Memory B cell (primary cell): ENCODE results near the gene TBC1D26.
"Not testable (repeated sequence)": the region's sequence is repeated elsewhere in the genome, so short reads cannot be mapped to it uniquely, and the experiment has no call there.

Experiments used
- ATAC-seq: fragments of 150-1000 bp; cut with Tn5 transposase; 2 replicates; pipeline ENCODE4 v1.10.0; 2021; ENCODE audit warnings: low read depth, mild to moderate bottlenecking, moderate library complexity
- DNase-seq, 2 donors: peaks; one replicate each; pipeline ENCODE4 v3.0.0; 2022; ENCODE audit warnings: low spot score in 2 of 2
- H3K27ac Mint-ChIP-seq: one replicate; pipeline ENCODE4 v1.8.0; 2022; ENCODE audit warnings: mild to moderate bottlenecking, moderate library complexity, mixed read lengths
- H3K27me3 Mint-ChIP-seq: one replicate; pipeline ENCODE4 v1.8.0; 2022; ENCODE audit warnings: mixed read lengths
- H3K36me3 Mint-ChIP-seq: one replicate; pipeline ENCODE4 v1.8.0; 2022; ENCODE audit warnings: mild to moderate bottlenecking, mixed read lengths
- H3K4me1 Mint-ChIP-seq: one replicate; pipeline ENCODE4 v1.8.0; 2022; ENCODE audit warnings: mixed read lengths
- H3K4me3 Mint-ChIP-seq: one replicate; pipeline ENCODE4 v1.8.0; 2022; ENCODE audit warnings: mild to moderate bottlenecking, moderate library complexity, mixed read lengths
- H3K9me3 Mint-ChIP-seq: one replicate; pipeline ENCODE4 v1.8.0; 2022; ENCODE audit warnings: mixed read lengths

TBC1D26 gene

GRCh38 chr17:15731900-15732299, at the start of gene TBC1D26:
TSS of gene TBC1D26 (plus strand) at chr17:15732283. CDS start at chr17:15735349, 3,066 bp downstream.
- not testable (repeated sequence) for H3K27me3 Mint-ChIP-seq, H3K9me3 Mint-ChIP-seq, H3K36me3 Mint-ChIP-seq, H3K4me3 Mint-ChIP-seq, H3K4me1 Mint-ChIP-seq, DNase-seq, ATAC-seq, H3K27ac Mint-ChIP-seq

GRCh38 chr17:15683135-15683534, 48.9 kb upstream of the TBC1D26 start:
- not testable (repeated sequence) for H3K36me3 Mint-ChIP-seq, ATAC-seq, H3K27me3 Mint-ChIP-seq, DNase-seq, H3K9me3 Mint-ChIP-seq
- Mint-ChIP-seq H3K4me1 (peaks cover 12% of the 10 kb centered on the region), H3K27ac (peak overlapping the region; percentile 24), H3K4me3 (peak overlapping the region; percentile 98)

- DNase-seq = peak; percentile 70 to 85
These were observed 48.1 kb upstream of the TBC1D26 start, which contains the start of gene TRIM16 for GRCh38 chr17:15683824-15684478. TSS of gene TRIM16 (minus strand) at chr17:15684311. CDS start at chr17:15651609, 32,702 bp downstream.

GRCh38 chr17:15687494-15687893, 44.6 kb upstream of the TBC1D26 start:
- not testable (repeated sequence) for H3K9me3 Mint-ChIP-seq, DNase-seq, ATAC-seq, H3K27ac Mint-ChIP-seq, H3K36me3 Mint-ChIP-seq, H3K27me3 Mint-ChIP-seq, H3K4me3 Mint-ChIP-seq
- H3K4me1 Mint-ChIP-seq = peaks cover 12% of the 10 kb centered on the region

More at GRCh38 chr17:15683824-15684478, 48.1 kb upstream of the TBC1D26 start, which contains the start of gene TRIM16:
- H3K36me3 Mint-ChIP-seq, H3K9me3 Mint-ChIP-seq, H3K27me3 Mint-ChIP-seq: not testable (repeated sequence)
- ATAC-seq = peak; percentile 97
- Mint-ChIP-seq H3K4me1 (peaks cover 12% of the 10 kb centered on the region), H3K27ac (peak within 1 kb of the TSS; percentile 90), H3K4me3 (peak within 1 kb of the TSS; percentile 98)

DNA sequence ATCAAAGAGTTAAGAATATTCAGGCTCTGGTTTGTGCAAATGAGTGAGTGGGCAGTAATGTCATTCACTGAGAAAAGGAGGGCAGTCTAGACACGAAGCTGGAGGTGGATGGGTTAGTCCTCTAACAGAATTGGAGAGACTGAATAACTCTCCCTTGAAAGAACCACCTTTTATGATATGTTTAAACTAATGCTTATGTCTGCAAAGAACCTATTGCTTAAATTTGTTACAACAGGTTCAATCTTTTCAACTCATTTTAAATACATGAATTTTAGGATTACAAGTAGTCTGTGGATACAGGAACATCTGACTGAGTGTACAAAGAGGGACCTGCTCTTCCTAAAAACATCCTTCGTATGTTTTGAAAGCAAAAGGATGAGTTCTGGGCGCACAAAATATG, 33.1 kb upstream of the TBC1D26 start:
- not testable (repeated sequence) for H3K9me3 Mint-ChIP-seq
- peak overlapping the region; percentile 89 for H3K27ac Mint-ChIP-seq

DNA sequence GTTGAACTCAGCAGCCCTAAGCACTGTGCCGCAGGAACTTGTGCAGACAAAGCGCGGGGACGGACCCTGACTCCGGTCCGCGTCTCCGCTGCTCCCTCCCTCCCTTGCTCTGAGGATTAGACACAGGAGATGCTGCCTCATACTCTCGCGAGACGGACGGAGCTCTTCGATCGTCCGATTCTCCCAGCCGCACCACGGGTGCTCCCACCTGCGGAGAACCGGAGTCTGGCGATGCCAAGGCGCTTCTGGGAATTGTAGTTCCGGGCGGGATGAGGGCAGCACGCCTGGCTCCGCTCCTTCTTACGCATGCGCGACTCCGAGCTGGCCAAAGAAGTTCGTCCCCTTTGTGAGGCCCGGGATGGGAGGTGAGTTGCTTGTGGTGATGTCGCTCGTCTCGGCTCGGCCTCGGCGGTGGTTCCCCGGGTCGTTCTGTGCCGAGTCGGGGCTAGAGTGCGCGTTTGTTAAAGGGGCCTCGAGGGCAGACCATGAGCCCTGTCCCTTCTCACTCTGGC, 32.6 kb upstream of the TBC1D26 start, which contains the start of gene ZNF286A:
ZNF286A (plus strand) TSS at position 340 of the 512 bp plus-strand sequence. CDS start 578 bp downstream, outside the sequence.
- H3K36me3 Mint-ChIP-seq, H3K27me3 Mint-ChIP-seq, H3K4me1 Mint-ChIP-seq, H3K9me3 Mint-ChIP-seq: not testable (repeated sequence)
- Mint-ChIP-seq H3K27ac (peak within 1 kb of the TSS; percentile 89), H3K4me3 (peak within 1 kb of the TSS; percentile 95)
- DNase-seq = peak; percentile 76 to 79
- ATAC-seq = peak; percentile 87

More for the DNA sequence above, 33.1 kb upstream of the TBC1D26 start:
- H3K27me3 Mint-ChIP-seq, ATAC-seq, H3K4me1 Mint-ChIP-seq, H3K36me3 Mint-ChIP-seq, DNase-seq: not testable (repeated sequence)
- H3K4me3 Mint-ChIP-seq = peak overlapping the region; percentile 95

- Mint-ChIP-seq H3K4me3 (peak overlapping the region; percentile 95), H3K27ac (peak overlapping the region; percentile 89)
- not testable (repeated sequence) for DNase-seq, H3K36me3 Mint-ChIP-seq, H3K27me3 Mint-ChIP-seq, H3K4me1 Mint-ChIP-seq, H3K9me3 Mint-ChIP-seq
- ATAC-seq = peak; percentile 2
These were observed 32.1 kb upstream of the TBC1D26 start for GRCh38 chr17:15699937-15700336.

DNA sequence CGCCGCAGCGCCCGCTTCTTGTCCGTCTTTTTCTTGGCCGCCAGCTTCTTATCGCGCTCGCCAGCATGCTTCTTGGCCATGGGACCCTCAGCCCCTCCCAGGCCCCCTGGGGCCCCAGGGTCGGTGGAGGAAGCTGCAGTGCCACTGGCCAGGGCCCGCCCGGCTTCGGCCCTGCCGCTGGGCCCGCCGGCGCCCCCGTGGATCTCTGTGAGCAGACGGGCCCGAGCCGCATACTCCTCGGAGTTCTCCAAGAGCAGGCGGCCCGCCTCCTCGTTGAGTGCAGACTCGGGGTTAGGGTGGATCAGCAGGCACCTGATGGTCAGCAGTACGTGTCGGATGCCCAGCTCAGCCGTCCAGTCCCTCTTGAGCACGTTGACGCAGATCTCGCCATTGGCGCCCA, 27.8 kb upstream of the TBC1D26 start:
- ATAC-seq, H3K9me3 Mint-ChIP-seq, H3K4me1 Mint-ChIP-seq, H3K27ac Mint-ChIP-seq, H3K27me3 Mint-ChIP-seq, DNase-seq, H3K4me3 Mint-ChIP-seq: not testable (repeated sequence)
- peaks cover 28% of the 10 kb centered on the region for H3K36me3 Mint-ChIP-seq

DNA sequence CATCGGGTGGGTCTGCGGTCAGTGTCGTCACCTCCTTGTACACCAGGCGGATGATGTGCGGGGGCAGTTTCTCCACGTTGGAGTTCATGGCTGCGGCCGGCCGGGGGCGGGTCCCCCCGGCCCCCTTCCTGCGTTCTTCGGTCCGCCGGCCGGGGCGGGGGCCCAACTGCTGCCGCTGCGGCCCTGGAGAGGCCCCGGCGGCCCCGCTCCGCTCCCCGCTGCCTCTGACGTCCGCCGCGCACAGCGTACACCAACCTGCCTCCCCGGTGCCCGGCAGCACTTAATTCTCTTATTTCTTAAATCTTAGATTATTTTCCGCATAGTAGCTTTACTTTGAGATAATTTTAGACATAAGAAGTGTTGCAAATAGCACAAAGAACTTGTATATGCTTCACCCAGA, 27.3 kb upstream of the TBC1D26 start:
- not testable (repeated sequence) for ATAC-seq, H3K27me3 Mint-ChIP-seq, H3K27ac Mint-ChIP-seq, DNase-seq, H3K4me1 Mint-ChIP-seq, H3K4me3 Mint-ChIP-seq, H3K9me3 Mint-ChIP-seq
- peaks cover 31% of the 10 kb centered on the region for H3K36me3 Mint-ChIP-seq

DNA sequence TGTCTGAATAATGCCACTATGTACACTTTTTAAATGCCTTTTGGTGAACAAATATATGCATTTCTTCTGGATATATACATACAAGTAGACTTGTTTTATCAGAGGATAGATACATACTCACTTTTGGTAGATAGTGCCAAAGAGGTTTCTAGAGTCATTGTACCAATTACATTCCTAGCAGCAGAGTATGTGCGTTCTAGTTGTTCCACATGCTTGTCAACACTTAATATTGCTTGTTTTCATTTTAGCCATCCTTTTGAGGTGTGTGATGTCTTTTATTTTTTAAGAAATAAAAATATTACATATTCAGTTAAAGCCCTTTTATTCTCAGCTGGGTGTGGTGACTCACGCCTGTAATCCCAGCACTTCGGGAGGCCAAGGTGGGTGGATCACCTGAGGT, 23.2 kb upstream of the TBC1D26 start:
- not testable (repeated sequence) for H3K27me3 Mint-ChIP-seq, DNase-seq, ATAC-seq, H3K4me3 Mint-ChIP-seq, H3K4me1 Mint-ChIP-seq, H3K27ac Mint-ChIP-seq, H3K9me3 Mint-ChIP-seq
- H3K36me3 Mint-ChIP-seq = peaks cover 36% of the 10 kb centered on the region

- not testable (repeated sequence) for ATAC-seq, DNase-seq, H3K4me3 Mint-ChIP-seq, H3K4me1 Mint-ChIP-seq, H3K9me3 Mint-ChIP-seq, H3K27me3 Mint-ChIP-seq, H3K27ac Mint-ChIP-seq
- H3K36me3 Mint-ChIP-seq = peaks cover 22% of the 10 kb centered on the region
These were observed 15.2 kb upstream of the TBC1D26 start for GRCh38 chr17:15716601-15717563.

- H3K36me3 Mint-ChIP-seq, DNase-seq, ATAC-seq, H3K4me1 Mint-ChIP-seq, H3K9me3 Mint-ChIP-seq, H3K4me3 Mint-ChIP-seq, H3K27ac Mint-ChIP-seq, H3K27me3 Mint-ChIP-seq: not testable (repeated sequence)
These were observed 1.5 kb upstream of the TBC1D26 start for GRCh38 chr17:15730535-15730934.

DNA sequence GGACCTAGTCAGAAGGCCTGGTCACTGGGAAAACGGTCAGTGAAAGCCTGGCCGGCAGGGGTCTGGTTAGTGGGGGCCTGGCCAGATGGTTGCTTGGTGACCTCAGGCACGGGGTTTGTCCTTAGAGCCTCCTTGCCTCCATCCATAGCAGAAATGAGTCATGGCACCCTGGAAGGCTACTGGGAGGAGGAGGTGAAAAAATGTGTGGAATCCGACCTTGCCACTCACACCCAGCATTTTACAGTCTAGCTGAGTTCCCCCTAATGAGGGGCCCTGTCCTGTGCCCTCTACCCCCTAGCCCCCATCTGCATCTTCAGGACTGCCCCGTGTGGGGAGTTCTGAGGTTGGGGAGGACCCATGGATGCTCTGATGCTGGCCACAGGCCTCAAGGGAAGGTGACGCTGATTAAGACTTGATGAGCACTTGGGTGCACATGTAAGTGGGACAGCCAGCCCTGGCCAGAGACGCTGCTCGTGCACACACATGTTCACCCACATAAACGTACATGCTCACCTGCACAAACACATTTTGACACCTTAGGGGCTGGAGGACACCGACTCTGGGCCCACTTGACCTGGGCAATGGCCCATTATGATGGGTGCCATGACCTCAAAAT, 1.2 kb downstream of the TBC1D26 start:
- H3K4me3 Mint-ChIP-seq, H3K27ac Mint-ChIP-seq, H3K27me3 Mint-ChIP-seq, H3K4me1 Mint-ChIP-seq, H3K36me3 Mint-ChIP-seq, H3K9me3 Mint-ChIP-seq, DNase-seq, ATAC-seq: not testable (repeated sequence)
